Stimulated activated CD4-positive, alpha-beta T cell treated with anti-CD3 and anti-CD28 coated beads, Interleukin-1b, Interleukin-23, amount 100 ng/mL, for 48 hours (primary cell): ENCODE measurements around the gene FBP2.
A peak's percentile ranks its signal among the peaks of the same experiment; 100 is the strongest.
"Not testable (repeated sequence)": the region's sequence is repeated elsewhere in the genome, so short reads cannot be mapped to it uniquely, and the experiment has no call there.

Experiments
- DNase-seq: peaks from one replicate; pipeline ENCODE4 v3.0.0-alpha.2; 2020

Gene FBP2

GRCh38 chr9:94554439-94555331 lies 38.9 kb downstream of the FBP2 start, which contains the start of gene PCAT7:
Gene PCAT7, plus strand, starts transcription at chr9:94555083.
- peak; percentile 46 for DNase-seq

GRCh38 chr9:94554078-94554438 lies 39.6 kb downstream of the FBP2 start:
- no peak for DNase-seq

- DNase-seq = no peak
These were observed 40.3 kb downstream of the FBP2 start for GRCh38 chr9:94553029-94553938.

- DNase-seq = no peak
These were observed 47.7 kb downstream of the FBP2 start for GRCh38 chr9:94545940-94546339.

- not testable (repeated sequence) for DNase-seq
These were observed 49.3 kb downstream of the FBP2 start for GRCh38 chr9:94544335-94544734.

- no peak for DNase-seq
These were observed 54.7 kb downstream of the FBP2 start for GRCh38 chr9:94538908-94539307.

GRCh38 chr9:94534901-94535300 lies 58.7 kb downstream of the FBP2 start:
- no peak for DNase-seq

GRCh38 chr9:94533601-94534000 lies 60.0 kb downstream of the FBP2 start:
- DNase-seq = no peak

- no peak for DNase-seq
These were observed 60.5 kb downstream of the FBP2 start for GRCh38 chr9:94533155-94533554.

GRCh38 chr9:94528886-94529285 lies 64.7 kb downstream of the FBP2 start:
- DNase-seq = no peak

GRCh38 chr9:94526951-94527350 lies 66.7 kb downstream of the FBP2 start:
- DNase-seq = no peak

- DNase-seq = no peak
These were observed 67.4 kb downstream of the FBP2 start for GRCh38 chr9:94526271-94526670.

GRCh38 chr9:94525396-94526035 lies 68.1 kb downstream of the FBP2 start:
- no peak for DNase-seq

- no peak for DNase-seq
These were observed 76.4 kb downstream of the FBP2 start for GRCh38 chr9:94517254-94517653.

- DNase-seq = no peak
These were observed 78.9 kb downstream of the FBP2 start for GRCh38 chr9:94514722-94515121.

GRCh38 chr9:94511955-94512265 lies 81.7 kb downstream of the FBP2 start:
- no peak for DNase-seq

- no peak for DNase-seq
These were observed 82.3 kb downstream of the FBP2 start for GRCh38 chr9:94511134-94511954.
